Activated B cell treated with CpG ODN at 0.5 μM for 24 hours (primary cell): Measurements from ENCODE around the gene HSD17B4. TPM values are rescaled to one million over a fixed set of nuclear protein-coding genes. Genes with fewer than 3 reads are reported as not detected.
"Not testable (repeated sequence)": the region's sequence is repeated elsewhere in the genome, so short reads cannot be mapped to it uniquely, and the experiment has no call there.

Source experiments
- ATAC-seq: fragments of 200-7000 bp; cut with Tn5 transposase; one replicate; pipeline ENCODE4 v1.10.0; 2021; ENCODE audit warnings: low read depth, mild to moderate bottlenecking, moderate library complexity
- CTCF ChIA-PET: fragments of 350-600 bp; sonication (Branson Sonifier 250); formaldehyde crosslinking; loops from one replicate; lab custom pipeline; 2021; ENCODE audit warnings: antibody characterized with exemption; lab: Charles Lee
- POLR2A ChIA-PET: fragments of 350-600 bp; sonication (Branson Sonifier 250); formaldehyde crosslinking; loops from one replicate; lab custom pipeline; 2021; ENCODE audit warnings: antibody characterized with exemption; lab: Charles Lee
- DNase-seq: peaks from one replicate; pipeline ENCODE4 v3.0.0; 2022
- H3K27ac Mint-ChIP-seq: one replicate; pipeline ENCODE4 v1.8.0; 2020; ENCODE audit warnings: mixed read lengths
- H3K27me3 Mint-ChIP-seq: one replicate; pipeline ENCODE4 v1.8.0; 2021; ENCODE audit warnings: mixed read lengths
- H3K36me3 Mint-ChIP-seq: one replicate; pipeline ENCODE4 v1.8.0; 2021; ENCODE audit warnings: low read depth, mixed read lengths
- H3K4me1 Mint-ChIP-seq: one replicate; pipeline ENCODE4 v1.8.0; 2021; ENCODE audit warnings: mixed read lengths
- H3K4me3 Mint-ChIP-seq: one replicate; pipeline ENCODE4 v1.8.0; 2020; ENCODE audit warnings: mild to moderate bottlenecking, mixed read lengths
- H3K9me3 Mint-ChIP-seq: one replicate; pipeline ENCODE4 v1.8.0; 2020; ENCODE audit warnings: mixed read lengths
- CTCF ChIP-seq: fragments of 200-600 bp; IDR thresholded peaks from one replicate; pipeline ENCODE4 v1.8.0; 2022; ENCODE audit warnings: antibody characterized with exemption, mild to moderate bottlenecking
- intact Hi-C: fragments of 100-400 bp; cut with micrococcal nuclease; formaldehyde crosslinking; loops from one replicate; pipeline ENCODE4 v1.15.1; 2024
- total RNA-seq: library from RNA; stranded (reverse); gene quantifications from 2 replicates; pipeline ENCODE4 v1.2.3, GENCODE V29; 2022

The HSD17B4 gene
- total RNA-seq, 1 donor from 2014 or later = 130 TPM

DNA sequence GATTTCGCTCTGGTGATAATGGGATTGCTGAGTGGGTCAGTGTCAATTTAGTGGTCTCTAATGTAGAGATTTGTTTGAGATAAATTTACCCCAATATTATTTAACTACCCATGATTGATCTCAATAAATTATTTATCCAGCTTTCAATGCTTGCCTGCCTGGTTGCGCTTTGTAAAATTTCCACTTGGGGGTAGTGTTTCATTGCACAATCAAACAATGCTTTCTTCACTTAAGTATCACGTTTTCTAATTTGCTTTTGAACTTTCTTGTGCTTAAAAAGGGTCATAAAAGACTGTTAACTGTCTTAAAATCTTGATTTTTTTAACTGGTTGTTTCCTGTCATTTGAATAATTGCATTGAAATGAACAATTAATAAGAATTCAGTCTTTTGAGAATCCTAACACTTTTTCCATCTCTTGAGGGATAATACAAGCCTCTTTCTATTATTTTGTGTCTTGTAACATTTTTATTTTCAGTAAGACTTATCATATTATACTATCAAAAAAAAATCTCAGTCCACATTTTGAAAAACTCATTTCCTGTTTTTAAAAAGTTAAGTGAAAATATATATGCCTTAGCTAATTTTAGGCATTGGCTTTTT, 18.7 kb downstream of the HSD17B4 start:
- H3K4me3 Mint-ChIP-seq = no peak overlapping the region
- ChIA-PET POLR2A (interaction anchor here (0.7 to 1.2 kb wide), 3 partner anchors 19 to 987 kb away, joined by 3 to 5 read pairs (median 4); partner anchors contain the start of gene HSD17B4), CTCF (interaction anchor here (0.6 to 1.5 kb wide), 4 partner anchors 15 to 449 kb away, joined by 3 to 5 read pairs (median 4); no protein-coding TSS in a partner anchor)
- H3K36me3 Mint-ChIP-seq = peaks cover 67% of the 10 kb centered on the region
- TF ChIP-seq CTCF = no peak
- intact Hi-C loops = loop anchor here (1.0 to 5.0 kb wide), 3 partner anchors 273 to 1061 kb away; no protein-coding TSS in a partner anchor
- peak overlapping the region; percentile 76 for H3K27ac Mint-ChIP-seq
- DNase-seq (no peak), ATAC-seq (no peak)
- peaks cover 32% of the 10 kb centered on the region for H3K4me1 Mint-ChIP-seq
- no peaks in the 10 kb centered on the region for H3K27me3 Mint-ChIP-seq
- H3K9me3 Mint-ChIP-seq = peaks cover 15% of the 10 kb centered on the region

GRCh38 chr5:119473241-119473640, 20.9 kb downstream of the HSD17B4 start:
- H3K27me3 Mint-ChIP-seq = no peaks in the 10 kb centered on the region
- peaks cover 6% of the 10 kb centered on the region for H3K9me3 Mint-ChIP-seq
- intact Hi-C loops = loop anchor here (5.0 kb wide), 1 partner anchor 1059 kb away; no protein-coding TSS in a partner anchor
- CTCF ChIA-PET = interaction anchor here (1.0 kb wide), 1 partner anchor 61 kb away, joined by 3 read pairs; no protein-coding TSS in a partner anchor
- no peak overlapping the region for H3K27ac Mint-ChIP-seq
- POLR2A ChIA-PET = no interaction called here
- peaks cover 63% of the 10 kb centered on the region for H3K36me3 Mint-ChIP-seq
- DNase-seq (no peak), ATAC-seq (no peak)
- no peak for TF ChIP-seq CTCF
- H3K4me3 Mint-ChIP-seq = no peak overlapping the region
- H3K4me1 Mint-ChIP-seq = peaks cover 18% of the 10 kb centered on the region

- Mint-ChIP-seq H3K4me3 (no peak overlapping the region), H3K27ac (no peak overlapping the region), H3K27me3 (no peaks in the 10 kb centered on the region), H3K36me3 (peaks cover 63% of the 10 kb centered on the region), H3K9me3 (no peaks in the 10 kb centered on the region), H3K4me1 (peaks cover under 1% of the 10 kb centered on the region)
- ChIA-PET CTCF (no interaction called here), POLR2A (no interaction called here)
- no peak for TF ChIP-seq CTCF
- intact Hi-C loops = no loop called here
- ATAC-seq = no peak
- DNase-seq = no peak
These were observed 24.0 kb downstream of the HSD17B4 start for GRCh38 chr5:119476341-119476740.

DNA sequence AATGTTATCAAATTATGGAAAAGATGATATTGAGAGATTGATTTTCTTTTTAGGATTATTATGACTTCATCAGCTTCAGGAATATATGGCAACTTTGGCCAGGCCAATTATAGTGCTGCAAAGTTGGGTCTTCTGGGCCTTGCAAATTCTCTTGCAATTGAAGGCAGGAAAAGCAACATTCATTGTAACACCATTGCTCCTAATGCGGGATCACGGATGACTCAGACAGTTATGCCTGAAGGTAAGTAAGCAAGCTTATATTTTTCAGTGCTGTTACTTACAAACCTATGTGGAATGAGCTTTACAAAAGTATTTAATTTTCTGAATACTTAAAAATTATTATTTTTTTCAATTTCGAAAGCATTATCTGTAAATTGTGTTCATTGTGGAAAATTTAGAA, 26.5 kb downstream of the HSD17B4 start:
- no peak for DNase-seq
- no peak overlapping the region for H3K27ac Mint-ChIP-seq
- TF ChIP-seq CTCF = no peak
- ChIA-PET POLR2A (interaction anchor here (0.5 kb wide), 1 partner anchor 163 kb away, joined by 3 read pairs; no protein-coding TSS in a partner anchor), CTCF (no interaction called here)
- H3K9me3 Mint-ChIP-seq = no peaks in the 10 kb centered on the region
- no peaks in the 10 kb centered on the region for H3K27me3 Mint-ChIP-seq
- intact Hi-C loops = no loop called here
- H3K4me3 Mint-ChIP-seq = no peak overlapping the region
- H3K4me1 Mint-ChIP-seq = peaks cover 3% of the 10 kb centered on the region
- ATAC-seq = no peak
- H3K36me3 Mint-ChIP-seq = peaks cover 68% of the 10 kb centered on the region

DNA sequence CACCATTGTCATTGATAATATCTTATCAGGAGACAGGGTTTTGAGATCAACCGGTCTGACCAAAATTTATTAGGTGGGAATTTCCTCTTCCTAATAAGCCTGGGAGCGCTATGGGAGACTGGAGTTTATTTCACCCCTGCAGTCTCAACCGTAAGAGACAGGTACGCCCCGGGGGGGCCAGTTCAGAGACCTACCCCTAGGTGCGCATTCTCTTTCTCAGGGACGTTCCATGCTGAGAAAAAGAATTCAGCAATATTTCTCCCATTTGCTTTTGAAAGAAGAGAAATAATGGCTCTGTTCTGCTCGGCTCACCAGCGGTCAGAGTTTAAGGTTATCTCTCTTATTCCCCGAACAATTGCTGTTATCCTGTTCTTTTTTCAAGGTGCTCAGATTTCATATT, 28.3 kb downstream of the HSD17B4 start:
- POLR2A ChIA-PET, DNase-seq, ATAC-seq, H3K27me3 Mint-ChIP-seq, H3K4me3 Mint-ChIP-seq, H3K9me3 Mint-ChIP-seq, intact Hi-C loops, CTCF ChIA-PET, H3K27ac Mint-ChIP-seq, H3K4me1 Mint-ChIP-seq: not testable (repeated sequence)
- peaks cover 73% of the 10 kb centered on the region for H3K36me3 Mint-ChIP-seq
